HG02970 (cell line): ENCODE results near the gene DAGLA.

Experiments
- ATAC-seq: cut with Tn5 transposase; IDR thresholded peaks from one replicate; pipeline ENCODE4 v1.9.1; 2021; ENCODE audit warnings: mild to moderate bottlenecking, moderate library complexity, moderate number of reproducible peaks; ENCODE audit not compliant: unreplicated experiment, low FRiP score

Gene DAGLA

GRCh38 chr11:61689164-61689496 lies 8.9 kb downstream of the DAGLA start:
- ATAC-seq = no peak

GRCh38 chr11:61690706-61691379 lies 10.7 kb downstream of the DAGLA start:
- no peak for ATAC-seq

- ATAC-seq = no peak
These were observed 11.4 kb downstream of the DAGLA start for GRCh38 chr11:61691380-61692156.

GRCh38 chr11:61693922-61694601 lies 13.9 kb downstream of the DAGLA start:
- ATAC-seq = no peak

GRCh38 chr11:61694602-61694939 lies 14.4 kb downstream of the DAGLA start:
- no peak for ATAC-seq

- ATAC-seq = no peak
These were observed 14.9 kb downstream of the DAGLA start for GRCh38 chr11:61694946-61695706.

- ATAC-seq = no peak
These were observed 15.7 kb downstream of the DAGLA start for GRCh38 chr11:61695917-61696316.

- ATAC-seq = no peak
These were observed 16.4 kb downstream of the DAGLA start for GRCh38 chr11:61696602-61697001.

- ATAC-seq = no peak
These were observed 16.9 kb downstream of the DAGLA start for GRCh38 chr11:61697078-61697502.

- no peak for ATAC-seq
These were observed 17.6 kb downstream of the DAGLA start for GRCh38 chr11:61697764-61698163.

- ATAC-seq = no peak
These were observed 18.2 kb downstream of the DAGLA start for GRCh38 chr11:61698173-61698948.

- no peak for ATAC-seq
These were observed 19.6 kb downstream of the DAGLA start for GRCh38 chr11:61699737-61700160.

- no peak for ATAC-seq
These were observed 20.0 kb downstream of the DAGLA start for GRCh38 chr11:61700212-61700611.

GRCh38 chr11:61700720-61701119 lies 20.5 kb downstream of the DAGLA start:
- no peak for ATAC-seq

GRCh38 chr11:61701242-61701886 lies 21.2 kb downstream of the DAGLA start:
- no peak for ATAC-seq

- no peak for ATAC-seq
These were observed 22.6 kb downstream of the DAGLA start for GRCh38 chr11:61702701-61703312.

GRCh38 chr11:61704838-61705237 lies 24.6 kb downstream of the DAGLA start:
- no peak for ATAC-seq

- no peak for ATAC-seq
These were observed 26.5 kb downstream of the DAGLA start for GRCh38 chr11:61706452-61707400.
